Activated gamma-delta T cell treated with Interleukin-2 at 50 U/mL for 16 hours (primary cell): ENCODE results near the gene ULK3.
A peak's percentile ranks its signal among the peaks of the same experiment; 100 is the strongest.
"Not testable (repeated sequence)": the region's sequence is repeated elsewhere in the genome, so short reads cannot be mapped to it uniquely, and the experiment has no call there.

Source experiments
- DNase-seq: peaks from one replicate; pipeline ENCODE4 v3.0.0-alpha.2; 2020

The ULK3 gene

GRCh38 chr15:74842581-74843444, at the start of gene ULK3:
ULK3 (minus strand) TSS chr15:74843156; CDS start chr15:74843105, 51 bp downstream.
- DNase-seq: peak; percentile 92

- no peak for DNase-seq
These were observed 49.4 kb upstream of the ULK3 start for GRCh38 chr15:74892313-74892712.

GRCh38 chr15:74891469-74891868, 48.5 kb upstream of the ULK3 start:
- DNase-seq: no peak

- no peak for DNase-seq
These were observed 47.7 kb upstream of the ULK3 start for GRCh38 chr15:74890665-74890960.

- peak; percentile 79 for DNase-seq
These were observed 47.1 kb upstream of the ULK3 start, which contains the start of gene MPI for GRCh38 chr15:74889883-74890664. MPI (plus strand) TSS chr15:74890042; CDS start chr15:74890074, 32 bp downstream.

- no peak for DNase-seq
These were observed 46.5 kb upstream of the ULK3 start for GRCh38 chr15:74889390-74889882.

GRCh38 chr15:74888716-74889115, 45.8 kb upstream of the ULK3 start:
- DNase-seq: no peak

- DNase-seq: not testable (repeated sequence)
These were observed 44.7 kb upstream of the ULK3 start for GRCh38 chr15:74887537-74888193.

- DNase-seq: no peak
These were observed 42.5 kb upstream of the ULK3 start for GRCh38 chr15:74885461-74885860.

- DNase-seq: no peak
These were observed 41.7 kb upstream of the ULK3 start for GRCh38 chr15:74884428-74885223.

- no peak for DNase-seq
These were observed 39.6 kb upstream of the ULK3 start for GRCh38 chr15:74882528-74882927.

GRCh38 chr15:74878273-74878672, 35.3 kb upstream of the ULK3 start:
- DNase-seq: no peak

- DNase-seq: no peak
These were observed 30.9 kb upstream of the ULK3 start for GRCh38 chr15:74873756-74874424.

GRCh38 chr15:74873036-74873755, 30.2 kb upstream of the ULK3 start, which contains the start of gene SCAMP2:
SCAMP2 (minus strand) TSS chr15:74873365; CDS start chr15:74873255, 110 bp downstream.
- peak; percentile 90 for DNase-seq

- DNase-seq: no peak
These were observed 29.7 kb upstream of the ULK3 start for GRCh38 chr15:74872702-74873035.

- DNase-seq: no peak
These were observed 27.7 kb upstream of the ULK3 start for GRCh38 chr15:74870436-74871215.

- DNase-seq: no peak
These were observed 26.9 kb upstream of the ULK3 start for GRCh38 chr15:74869726-74870407.

GRCh38 chr15:74869372-74869725, 26.4 kb upstream of the ULK3 start:
- DNase-seq: no peak

- DNase-seq: no peak
These were observed 25.1 kb upstream of the ULK3 start for GRCh38 chr15:74868059-74868458.
